ENCODE measurements around the gene ZNF625.

The ZNF625 gene

GRCh38 chr19:12139269-12139668 lies 17.3 kb downstream of the ZNF625 start:
- DNase-seq (ENCODE audit: low spot score) = no peak
- in situ Hi-C loops (cut with MboI; ENCODE audit: low sequenced_read_pairs, unreplicated experiment) = no loop called here
- no peak for TF ChIP-seq CTCF (IDR thresholded peaks at IDR 0.05; ENCODE audit: borderline replicate concordance, control extremely low read depth, extremely low read depth, insufficient read depth, missing control alignments)

GRCh38 chr19:12137221-12137940 lies 19.2 kb downstream of the ZNF625 start:
- DNase-seq (ENCODE audit: low spot score) = no peak
- in situ Hi-C loops (cut with MboI; ENCODE audit: low sequenced_read_pairs, unreplicated experiment) = no loop called here

GRCh38 chr19:12133069-12133468 lies 23.5 kb downstream of the ZNF625 start:
- DNase-seq (ENCODE audit: low spot score) = no peak
- TF ChIP-seq CTCF (IDR thresholded peaks at IDR 0.05; ENCODE audit: borderline replicate concordance, control extremely low read depth, extremely low read depth, insufficient read depth, missing control alignments) = no peak
- in situ Hi-C loops (cut with MboI; ENCODE audit: low sequenced_read_pairs, unreplicated experiment) = no loop called here

More at GRCh38 chr19:12137221-12137940, 19.2 kb downstream of the ZNF625 start:
- peak; percentile 51 for TF ChIP-seq CTCF (IDR thresholded peaks at IDR 0.05; ENCODE audit: borderline replicate concordance, control extremely low read depth, extremely low read depth, insufficient read depth, missing control alignments)

GRCh38 chr19:12126707-12127106 lies 29.8 kb downstream of the ZNF625 start:
- in situ Hi-C loops (cut with MboI; ENCODE audit: low sequenced_read_pairs, unreplicated experiment) = no loop called here
- DNase-seq (ENCODE audit: low spot score) = no peak
- no peak for TF ChIP-seq CTCF (IDR thresholded peaks at IDR 0.05; ENCODE audit: borderline replicate concordance, control extremely low read depth, extremely low read depth, insufficient read depth, missing control alignments)

GRCh38 chr19:12117201-12117970 lies 39.1 kb downstream of the ZNF625 start:
- DNase-seq (ENCODE audit: low spot score) = no peak
- in situ Hi-C loops (cut with MboI; ENCODE audit: low sequenced_read_pairs, unreplicated experiment) = no loop called here
- no peak for TF ChIP-seq CTCF (IDR thresholded peaks at IDR 0.05; ENCODE audit: borderline replicate concordance, control extremely low read depth, extremely low read depth, insufficient read depth, missing control alignments)

GRCh38 chr19:12113121-12113520 lies 43.4 kb downstream of the ZNF625 start:
- no peak for DNase-seq (ENCODE audit: low spot score)
- TF ChIP-seq CTCF (IDR thresholded peaks at IDR 0.05; ENCODE audit: borderline replicate concordance, control extremely low read depth, extremely low read depth, insufficient read depth, missing control alignments) = no peak
- in situ Hi-C loops (cut with MboI; ENCODE audit: low sequenced_read_pairs, unreplicated experiment) = no loop called here

All from GM13976 (cell line).